ENCODE measurements around the gene TUBB4A.

TUBB4A gene

DNA sequence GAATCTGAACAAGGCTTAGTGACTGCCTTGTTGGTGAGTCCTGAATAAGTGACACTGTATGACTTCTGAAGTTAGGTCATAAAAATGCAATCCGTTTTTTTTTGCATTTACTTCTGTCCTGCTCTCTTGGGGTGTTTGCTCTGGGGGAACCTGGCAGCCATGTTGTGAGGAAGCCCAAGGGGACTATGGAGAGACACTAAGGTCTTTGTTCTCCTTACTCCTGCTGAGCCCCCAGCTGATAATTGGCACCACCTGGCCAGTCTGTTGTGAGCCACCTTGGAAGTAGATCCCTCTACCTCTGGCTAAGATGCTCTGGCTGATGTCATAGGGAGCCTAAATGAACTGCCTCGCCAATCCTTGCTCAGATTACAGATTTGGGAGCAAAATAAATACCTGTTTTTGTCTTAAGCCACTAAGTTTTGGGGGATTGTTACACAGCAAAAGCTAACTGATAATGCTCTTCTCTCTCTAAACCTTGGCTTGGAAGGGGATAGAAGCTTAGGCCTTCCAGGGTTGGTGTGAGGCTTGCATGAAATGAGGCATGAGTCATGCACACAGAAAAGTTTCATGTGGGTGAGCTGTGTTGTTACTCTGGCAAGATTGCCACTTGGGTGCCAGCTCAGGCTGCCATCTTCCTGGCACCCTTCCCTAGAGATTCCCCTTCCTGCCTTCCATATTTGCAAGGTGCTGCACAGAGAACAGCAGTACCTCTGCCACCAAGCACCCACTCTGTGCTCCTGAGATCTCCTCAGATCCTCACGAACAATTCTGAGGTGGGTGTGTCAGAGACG, 10.1 kb downstream of the TUBB4A start:
- DNase-seq = no peak

DNA sequence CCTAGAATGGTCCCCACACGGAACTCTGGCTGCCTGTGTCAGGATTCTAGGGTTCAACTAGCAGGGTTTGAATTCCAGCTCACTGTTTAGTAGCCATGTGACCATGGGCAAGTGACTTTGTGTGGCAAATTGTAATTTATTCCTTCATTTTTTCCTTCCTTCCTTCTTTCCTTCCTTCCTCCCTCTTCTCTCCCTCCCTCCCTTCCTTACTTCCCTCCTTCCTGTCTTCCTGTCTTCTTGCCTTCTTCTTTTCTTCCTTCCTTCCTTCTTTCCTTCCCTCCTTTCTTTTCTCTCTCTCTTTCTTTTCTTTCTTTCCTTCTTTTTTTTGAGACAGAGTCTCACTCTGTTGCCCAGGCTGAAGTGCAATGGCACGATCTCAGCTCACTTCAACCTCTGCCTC, 12.0 kb downstream of the TUBB4A start:
- no peak for DNase-seq

DNA sequence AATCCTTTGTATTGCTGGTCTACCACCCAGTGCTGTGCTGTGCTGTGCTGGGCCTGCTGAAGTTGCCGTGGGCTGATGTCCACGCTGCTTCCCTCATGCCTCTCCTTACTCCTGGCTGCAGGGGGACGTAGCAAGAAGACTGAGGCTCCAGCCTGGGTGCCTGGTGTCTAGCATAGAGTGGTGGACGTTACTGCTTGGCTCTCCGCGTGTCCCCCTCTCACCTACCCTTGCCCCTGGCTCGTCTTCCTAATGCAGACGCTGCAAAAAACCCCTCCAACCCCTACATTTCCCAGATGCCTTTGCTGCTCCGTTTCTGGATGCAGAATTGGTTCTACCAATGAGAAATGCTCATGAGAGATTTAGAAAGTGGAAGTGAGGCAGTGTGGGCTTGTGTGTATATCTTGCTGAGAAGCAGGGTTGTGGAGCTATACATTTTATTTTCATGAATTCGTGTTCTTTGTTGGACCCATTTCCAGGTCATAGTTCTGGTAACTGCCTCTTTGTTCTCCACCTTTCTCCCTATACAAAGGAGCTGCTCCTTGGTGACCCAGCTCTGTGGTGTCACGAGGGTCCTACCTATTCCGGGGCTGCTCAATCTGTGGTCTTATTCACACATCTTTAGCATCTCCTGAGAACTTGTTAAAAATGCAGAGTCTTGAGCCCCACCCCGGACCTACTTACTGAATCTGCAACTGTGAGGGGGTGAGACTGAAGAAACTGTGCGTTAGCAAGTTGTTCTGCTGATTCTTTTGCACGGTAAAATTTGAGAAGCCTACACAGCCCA, 12.6 kb downstream of the TUBB4A start:
- DNase-seq = no peak

DNA sequence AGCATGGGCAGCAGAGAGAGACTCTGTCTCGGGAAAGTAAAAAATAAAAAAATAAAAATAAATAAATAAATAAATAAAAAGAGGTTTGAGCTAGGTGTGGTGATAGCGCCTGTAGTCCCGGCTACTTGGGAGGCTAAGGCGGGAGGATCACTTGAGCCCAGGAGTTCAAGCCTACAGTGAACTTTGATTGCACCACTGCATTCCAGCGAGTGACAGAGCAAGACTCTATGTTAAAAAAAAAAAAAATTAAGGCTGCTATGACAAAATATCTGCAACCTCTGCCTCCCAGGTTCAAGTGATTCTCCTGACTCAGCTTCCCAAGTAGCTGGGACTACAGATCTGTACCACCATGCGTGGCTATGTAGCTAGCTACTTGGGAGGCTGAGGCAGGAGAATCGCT, 17.3 kb downstream of the TUBB4A start:
- no peak for DNase-seq

DNA sequence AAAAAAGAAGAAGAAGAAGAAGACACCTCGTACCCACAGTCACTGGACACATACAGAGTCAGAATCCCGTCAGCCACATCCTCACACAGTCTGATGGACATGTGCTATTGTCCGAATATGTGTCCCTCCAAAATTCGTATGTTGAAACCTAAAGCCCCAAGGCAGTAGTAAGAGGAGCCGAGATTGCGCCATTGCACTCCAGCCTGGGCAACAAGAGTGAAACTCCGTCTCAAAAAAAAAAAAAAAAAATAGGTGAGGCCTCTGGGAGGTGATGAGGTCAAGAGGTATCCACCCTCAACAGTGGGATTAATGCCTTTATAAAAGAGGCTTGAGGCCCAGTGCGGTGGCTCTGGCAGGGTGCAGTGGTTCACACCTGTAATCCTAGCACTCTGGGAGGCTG, 17.9 kb downstream of the TUBB4A start:
- DNase-seq = no peak

DNA sequence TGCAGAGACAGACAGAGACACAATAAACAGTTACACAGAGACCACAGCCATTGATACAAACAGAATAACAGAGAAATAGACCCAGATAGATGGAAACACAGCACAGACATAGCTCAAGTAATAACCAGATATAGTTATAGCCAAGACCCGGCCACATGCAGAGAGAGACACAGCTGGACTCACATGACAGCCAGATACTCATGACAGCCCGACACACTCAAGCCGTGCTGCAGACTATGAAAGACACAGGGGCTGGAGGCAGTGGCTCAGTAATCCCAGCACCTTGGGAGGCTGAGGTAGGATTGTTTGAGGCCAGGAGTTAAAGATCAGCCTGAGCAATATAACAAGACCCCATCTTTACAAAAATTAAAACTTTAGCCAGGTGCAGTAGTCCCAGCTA, 18.9 kb downstream of the TUBB4A start:
- no peak for DNase-seq

DNA sequence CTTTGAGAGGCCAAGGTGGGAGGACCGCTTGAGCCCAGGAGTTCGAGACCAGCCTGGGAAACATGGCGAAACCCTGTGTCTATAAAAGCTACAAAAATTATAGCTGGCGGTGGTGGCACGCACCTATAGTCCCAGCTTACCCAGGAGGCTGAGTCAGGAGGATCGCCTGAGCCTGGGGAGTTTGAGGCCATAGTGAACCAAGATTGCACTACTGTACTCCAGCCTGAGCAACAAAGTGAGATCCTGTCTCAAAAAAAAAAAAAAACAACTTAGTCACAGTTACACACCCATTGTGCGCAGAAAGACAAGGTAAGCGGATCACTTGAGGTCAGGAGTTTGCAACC, 19.8 kb downstream of the TUBB4A start:
- DNase-seq = no peak

DNA sequence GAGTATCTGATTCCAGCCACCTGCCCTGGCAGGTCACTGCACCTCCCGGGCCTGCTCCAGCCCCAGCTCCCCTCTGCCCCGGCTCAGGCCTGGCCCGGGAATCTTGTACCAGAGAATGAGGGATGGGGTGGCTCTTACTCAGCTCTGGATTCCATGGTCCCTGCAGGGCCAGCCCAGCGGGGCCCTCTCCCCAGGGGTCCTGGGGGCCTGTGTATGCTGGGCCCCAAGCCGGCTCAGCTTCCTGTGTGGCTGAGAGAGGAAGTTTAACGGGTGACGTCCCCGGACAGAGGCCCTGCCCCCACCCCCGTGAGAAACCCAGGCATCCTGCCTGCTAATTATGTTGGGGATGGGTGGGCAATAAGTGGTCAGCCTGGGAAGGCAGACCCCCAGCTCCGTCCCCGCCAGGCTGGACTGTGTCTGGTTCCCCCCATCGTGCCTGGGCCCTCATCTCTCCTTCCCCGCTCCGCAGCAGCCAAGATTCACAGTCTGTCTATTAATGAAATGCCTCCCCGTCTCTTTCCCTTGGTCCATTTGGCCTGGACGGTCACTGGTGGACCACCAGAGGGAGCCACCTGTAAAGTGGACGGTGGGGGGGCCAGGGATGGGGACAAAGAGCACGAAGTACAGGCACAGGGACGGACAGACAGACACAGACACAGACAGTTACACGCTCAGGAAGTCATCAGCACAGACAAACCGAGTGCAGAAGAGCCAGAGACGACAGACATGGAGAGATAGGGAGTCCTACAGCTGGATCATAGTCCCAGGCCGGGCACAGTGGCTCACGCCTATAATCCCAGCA, 20.4 kb downstream of the TUBB4A start, which contains the start of gene DENND1C:
TSS of gene DENND1C (minus strand) at position 247 of the 802 bp plus-strand sequence. CDS start at position 155, 92 bp downstream.
- no peak for DNase-seq

DNA sequence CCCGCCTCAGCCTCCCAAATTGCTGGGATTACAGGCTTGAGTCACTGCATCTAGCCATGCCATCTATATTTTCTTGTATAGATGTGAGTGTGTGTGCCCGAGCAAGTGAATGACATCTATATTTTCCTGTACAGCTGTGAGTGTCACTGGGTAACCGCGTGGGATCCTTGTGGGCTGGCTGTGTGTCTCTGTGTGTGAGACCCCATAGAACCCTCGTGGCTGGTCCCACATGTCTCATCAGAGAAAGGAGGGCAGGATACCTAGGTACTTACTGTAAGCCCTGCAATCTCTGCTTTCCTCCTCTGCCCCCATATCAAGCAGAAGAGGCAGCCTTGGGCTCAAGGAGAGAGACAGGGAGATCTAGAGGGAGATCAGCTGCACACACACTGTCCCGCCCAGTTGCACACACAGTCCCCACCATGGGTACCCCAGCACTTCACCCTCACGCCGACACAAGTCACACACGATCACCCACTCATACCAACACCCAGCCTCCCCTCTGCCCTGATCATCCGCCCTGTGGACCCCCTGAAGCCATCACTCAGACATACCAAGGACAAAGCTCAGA, 21.2 kb downstream of the TUBB4A start:
- no peak for DNase-seq

DNA sequence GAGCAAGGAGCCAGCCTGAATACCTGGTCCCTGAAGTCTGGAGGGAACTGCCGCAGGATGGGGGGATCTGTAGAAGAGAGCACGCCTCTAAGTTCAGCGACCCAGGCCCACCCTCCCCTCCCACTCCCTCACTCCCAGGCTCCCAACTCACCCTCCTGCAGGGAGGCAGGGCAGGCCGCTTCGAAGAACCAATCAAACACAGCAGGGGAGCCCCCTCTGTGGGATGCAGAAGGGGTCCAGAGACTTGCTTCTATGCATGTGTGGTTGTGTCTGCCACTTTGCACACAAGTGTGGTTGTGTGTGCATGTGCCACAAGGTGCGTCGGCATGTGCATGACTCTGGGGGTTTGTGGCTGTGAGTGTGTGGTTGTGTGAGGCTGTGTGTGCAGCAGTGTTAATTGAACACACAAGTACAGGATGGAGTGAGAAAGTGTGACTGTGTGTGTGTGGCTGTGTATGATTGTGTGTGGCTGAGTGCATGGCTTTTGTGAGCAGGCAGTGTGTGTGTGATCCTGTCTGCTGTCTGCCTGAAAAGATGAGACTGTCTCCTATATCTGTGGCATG, 22.2 kb downstream of the TUBB4A start:
- no peak for DNase-seq

DNA sequence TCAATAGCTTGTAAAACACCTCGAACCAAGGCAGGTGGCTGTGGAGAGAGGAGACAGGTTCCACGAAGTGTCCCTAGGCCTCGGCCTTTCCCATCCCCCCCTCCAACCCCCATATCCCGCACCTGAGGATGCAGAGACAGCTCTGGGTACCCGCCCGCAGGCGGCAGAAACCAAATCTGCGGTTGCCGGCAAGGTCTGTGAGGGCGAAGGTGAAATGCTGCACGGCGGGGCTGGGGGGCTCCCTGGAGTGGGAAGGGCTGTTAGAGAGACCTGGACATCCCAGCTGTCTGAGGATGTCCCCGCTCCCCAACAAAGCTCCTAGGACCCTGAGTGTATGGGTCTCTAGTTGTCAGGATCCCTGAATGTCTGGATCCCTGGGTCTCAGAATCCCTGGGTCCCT, 23.3 kb downstream of the TUBB4A start:
- no peak for DNase-seq

DNA sequence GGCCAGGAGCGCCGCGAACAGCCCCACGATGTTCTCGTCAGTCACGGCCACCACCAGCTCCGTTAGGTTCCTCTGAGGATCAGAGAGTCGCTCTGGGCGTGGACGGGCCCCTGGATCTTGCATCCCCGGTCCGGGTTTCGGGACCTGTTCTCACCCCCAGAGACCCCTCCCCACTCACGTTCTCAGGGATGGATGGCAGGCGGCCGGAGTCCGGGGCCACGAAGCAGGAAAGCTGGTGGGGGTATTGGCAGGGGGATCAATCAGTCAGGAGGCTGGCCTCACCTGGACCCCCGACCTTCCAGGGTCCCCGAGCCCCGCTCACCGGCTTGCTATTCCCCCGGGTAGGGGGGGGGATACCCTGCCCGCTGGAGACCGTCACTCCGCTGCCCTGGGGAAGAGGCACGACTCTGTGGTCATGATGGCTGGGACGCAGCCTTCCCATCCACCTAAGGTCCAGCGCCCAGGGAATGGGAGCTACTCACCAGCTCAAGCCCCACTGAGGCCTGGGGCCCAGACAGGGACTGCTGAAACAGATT, 25.1 kb downstream of the TUBB4A start:
- DNase-seq = no peak

DNA sequence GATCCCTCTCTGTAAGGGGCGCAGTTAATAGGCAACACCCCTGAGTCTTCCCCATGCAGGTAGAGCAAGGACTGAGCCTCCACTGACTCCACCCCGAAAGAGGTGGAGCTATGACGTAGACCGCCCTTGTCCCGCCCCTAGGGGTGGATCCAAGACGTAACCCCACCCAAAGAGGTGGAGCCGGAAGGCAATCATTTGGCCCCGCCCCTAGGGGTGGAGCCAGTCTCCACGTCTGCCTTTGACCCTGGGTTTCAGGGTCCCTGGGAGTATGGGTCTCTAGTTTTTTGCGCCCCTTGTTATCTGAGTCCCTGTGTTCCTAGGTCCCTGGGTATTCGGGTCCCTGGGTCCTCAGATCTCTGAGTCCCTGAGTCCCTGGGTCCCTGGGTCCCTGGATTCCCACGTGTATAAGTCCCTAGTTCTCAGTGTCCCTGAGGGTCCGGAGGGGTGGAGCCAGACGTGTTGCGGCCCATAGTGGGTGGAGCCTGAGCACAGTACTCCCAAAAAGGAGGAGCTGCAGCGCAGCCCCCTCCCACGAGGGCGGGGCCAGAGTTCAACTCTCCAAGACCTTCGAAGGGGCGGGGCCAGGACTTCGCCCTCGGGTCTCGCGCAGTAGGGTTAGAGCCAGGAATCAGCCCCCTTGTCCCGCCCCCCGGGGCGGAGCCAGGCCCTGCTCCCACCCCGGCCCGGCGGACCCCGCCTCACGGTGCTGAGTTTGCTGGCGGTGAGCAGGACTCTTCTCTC, 25.8 kb downstream of the TUBB4A start:
- no peak for DNase-seq

DNA sequence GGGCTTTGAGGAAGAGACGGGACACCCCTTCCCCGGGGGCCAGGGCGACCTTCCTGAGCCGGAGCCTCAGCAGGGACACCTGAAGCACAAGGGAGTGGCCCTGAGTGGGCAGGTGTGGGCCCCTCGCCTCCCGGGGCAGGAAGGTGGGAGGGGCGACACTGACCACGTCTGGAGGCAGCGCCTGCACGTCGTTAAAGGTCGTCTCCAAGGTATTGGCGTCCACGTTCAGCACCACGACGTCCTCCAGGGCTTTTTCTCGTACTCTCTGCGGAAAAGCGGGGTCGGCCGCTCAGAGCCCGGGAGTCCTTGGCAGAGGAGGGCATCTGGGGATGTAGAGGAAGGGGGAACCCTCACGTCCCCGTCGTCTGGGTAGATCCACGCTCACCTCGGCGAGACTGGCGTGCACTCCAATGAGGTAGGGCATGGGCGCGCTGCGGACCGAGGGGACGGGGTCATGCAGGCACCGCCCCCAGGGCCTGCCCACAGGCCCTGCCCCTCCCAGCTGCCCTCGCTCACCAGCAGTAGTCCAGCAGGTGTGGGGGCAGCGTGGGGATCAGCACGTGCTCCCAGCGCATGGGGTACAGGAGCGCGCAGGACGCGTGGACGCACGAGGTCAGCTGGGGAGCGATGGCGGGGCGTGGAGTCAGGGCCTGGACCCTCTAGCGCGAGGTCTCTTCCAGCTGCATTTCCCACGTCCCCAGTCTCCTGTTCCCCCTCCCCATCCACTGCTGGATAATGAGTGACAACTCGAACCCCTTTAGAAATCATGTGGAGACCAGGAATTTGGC, 26.6 kb downstream of the TUBB4A start:
- no peak for DNase-seq

DNA sequence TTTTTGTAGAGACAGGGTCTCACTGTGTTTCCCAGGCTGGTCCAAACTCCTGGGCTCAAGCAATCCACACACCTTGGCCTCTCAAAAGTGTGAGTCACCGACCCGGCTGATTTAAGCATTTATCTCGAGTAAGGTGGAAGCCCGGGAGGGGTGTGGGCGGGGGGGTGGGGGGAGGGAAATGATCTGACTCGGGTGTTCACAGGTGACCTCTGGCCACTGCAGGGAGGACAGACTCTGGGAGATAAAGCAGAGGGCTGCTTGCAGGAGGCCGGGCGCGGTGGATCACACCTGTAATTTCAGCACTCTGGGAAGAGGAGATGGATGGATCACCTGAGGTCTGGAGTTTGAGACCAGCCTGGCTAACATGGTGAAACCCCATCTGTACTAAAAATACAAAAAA, 28.5 kb downstream of the TUBB4A start:
- no peak for DNase-seq

DNA sequence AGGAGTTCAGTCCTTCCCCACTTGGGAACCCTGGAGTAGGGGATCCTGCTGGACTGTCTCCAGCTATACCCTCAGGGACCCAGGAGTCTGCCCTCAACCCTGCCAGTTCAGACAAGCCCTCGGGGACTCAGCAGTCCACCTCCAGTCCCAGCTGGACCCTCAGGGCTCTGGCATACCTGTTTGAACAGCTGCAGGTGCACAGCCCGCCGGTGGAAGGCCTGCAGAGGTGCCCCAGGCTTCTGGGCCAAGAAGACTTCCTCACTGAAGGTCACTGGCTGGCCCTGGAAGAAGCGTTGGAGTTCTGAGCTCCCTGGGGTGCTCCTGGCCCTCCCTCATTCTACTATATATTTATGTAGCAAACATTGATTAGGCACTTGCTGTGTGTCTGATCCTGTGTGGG, 29.4 kb downstream of the TUBB4A start:
- DNase-seq = no peak

DNA sequence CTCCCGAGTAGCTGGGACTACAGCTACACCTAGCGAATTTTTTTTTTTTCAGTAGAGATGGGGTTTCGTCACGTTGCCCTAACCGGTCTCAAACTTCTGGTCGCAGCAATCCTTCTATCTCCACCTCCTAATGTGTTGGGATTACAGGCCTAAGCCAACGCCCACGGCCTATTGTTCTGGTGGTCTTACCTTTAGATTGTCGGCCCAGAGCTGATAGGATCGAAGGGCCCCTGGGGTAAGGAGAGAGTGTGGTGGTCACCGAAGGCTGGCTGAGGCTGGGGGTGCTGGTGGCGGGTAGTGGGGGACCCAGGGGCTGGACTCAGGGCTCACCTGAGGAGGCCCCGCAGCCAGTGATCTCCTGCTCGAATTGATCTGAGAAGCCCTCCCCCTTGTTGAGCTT, 31.0 kb downstream of the TUBB4A start:
- no peak for DNase-seq

DNA sequence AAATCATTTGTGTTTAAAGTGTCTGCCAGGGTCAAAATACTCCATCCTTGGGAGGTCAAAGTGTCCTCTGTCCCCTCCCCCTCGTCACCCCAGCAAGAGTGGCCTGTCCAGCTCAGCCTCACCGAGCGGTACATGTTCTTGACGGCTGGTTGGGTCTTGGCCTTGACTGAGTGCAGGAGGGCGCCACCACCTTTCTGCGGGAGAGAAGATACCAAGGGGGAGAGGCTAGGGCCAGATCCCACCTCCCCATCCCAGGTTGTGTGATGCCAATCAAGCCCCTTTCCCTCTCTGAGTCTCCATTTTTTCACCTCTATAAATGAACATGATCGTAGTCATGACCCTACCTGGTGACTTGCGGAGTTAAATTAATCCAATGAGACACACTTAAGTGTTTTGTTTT, 31.9 kb downstream of the TUBB4A start:
- no peak for DNase-seq

DNA sequence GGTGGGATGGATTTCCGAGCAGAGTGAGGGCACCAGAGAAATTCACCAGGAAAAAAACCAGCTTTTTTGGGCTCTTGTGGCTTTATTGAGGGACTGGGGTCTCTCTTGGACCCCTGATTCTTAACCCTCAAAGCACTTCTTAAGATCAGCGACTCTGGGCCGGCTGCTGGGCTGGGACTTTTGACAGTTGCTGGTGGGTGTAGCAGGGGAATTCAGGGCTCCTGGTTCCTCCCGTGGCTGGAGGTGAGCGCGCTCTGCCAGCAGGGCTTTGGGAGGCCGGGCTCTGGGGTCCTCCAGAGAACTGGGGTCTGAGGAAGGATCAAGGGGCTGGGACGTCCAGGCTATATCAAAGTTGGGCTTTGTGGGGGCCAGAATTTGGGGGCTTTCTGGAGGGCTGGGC, 34.7 kb downstream of the TUBB4A start:
- no peak for DNase-seq

DNA sequence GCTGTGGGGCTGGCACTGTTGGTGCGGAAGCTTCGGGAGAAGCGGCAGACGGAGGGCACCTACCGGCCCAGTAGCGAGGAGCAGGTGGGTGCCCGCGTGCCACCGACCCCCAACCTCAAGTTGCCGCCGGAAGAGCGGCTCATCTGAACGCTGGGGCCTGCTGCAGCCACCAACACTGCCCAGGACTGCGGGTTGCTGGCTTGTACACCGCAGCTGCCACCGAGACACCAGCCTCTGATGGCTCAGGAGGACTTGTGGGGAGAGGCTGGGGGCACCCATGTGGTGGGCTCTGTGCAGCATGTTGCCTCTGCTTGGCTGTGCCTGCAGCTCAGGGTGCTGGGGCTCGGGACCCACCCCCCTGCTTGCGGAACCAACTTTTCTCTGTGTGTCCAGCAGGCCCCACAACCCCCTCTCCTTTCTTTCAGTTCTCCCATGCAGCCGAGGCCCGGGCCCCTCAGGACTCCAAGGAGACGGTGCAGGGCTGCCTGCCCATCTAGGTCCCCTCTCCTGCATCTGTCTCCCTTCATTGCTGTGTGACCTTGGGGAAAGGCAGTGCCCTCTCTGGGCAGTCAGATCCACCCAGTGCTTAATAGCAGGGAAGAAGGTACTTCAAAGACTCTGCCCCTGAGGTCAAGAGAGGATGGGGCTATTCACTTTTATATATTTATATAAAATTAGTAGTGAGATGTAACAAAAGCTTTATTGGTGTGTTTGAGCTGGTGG, 35.4 kb downstream of the TUBB4A start:
- DNase-seq = no peak

Measured in NCI-H2081 (cell line).